ACC112 (cell line): ENCODE measurements around the gene EBF4.
"Not testable (repeated sequence)": the region's sequence is repeated elsewhere in the genome, so short reads cannot be mapped to it uniquely, and the experiment has no call there.

Source experiments
- H2AFZ ChIP-seq: fragments of 200-600 bp; sonication (generic); one replicate; pipeline ENCODE4 v1.6.0; 2017; ENCODE audit warnings: antibody characterized with exemption, low read length; ENCODE audit not compliant: unreplicated experiment
- H3K27ac ChIP-seq: fragments of 200-600 bp; sonication (generic); 2 replicates; pipeline ENCODE4 v1.5.1; 2014; ENCODE audit warnings: low read depth, mild to moderate bottlenecking, antibody characterized with exemption, low read length, moderate library complexity
- H3K27me3 ChIP-seq: fragments of 200-600 bp; sonication (generic); 2 replicates; pipeline ENCODE4 v1.6.1; 2014; ENCODE audit warnings: mild to moderate bottlenecking, antibody characterized with exemption, low read length, moderate library complexity, mixed read lengths; ENCODE audit not compliant: insufficient read depth
- H3K36me3 ChIP-seq: fragments of 200-600 bp; sonication (generic); 2 replicates; pipeline ENCODE4 v1.6.1; 2016; ENCODE audit warnings: mild to moderate bottlenecking, antibody characterized with exemption, low read length, moderate library complexity, mixed read lengths; ENCODE audit not compliant: insufficient read depth
- H3K4me1 ChIP-seq: fragments of 200-600 bp; sonication (generic); one replicate; pipeline ENCODE4 v1.6.1; 2016; ENCODE audit warnings: low read length, mixed read lengths; ENCODE audit not compliant: insufficient read depth, unreplicated experiment, control insufficient read depth
- H3K4me3 ChIP-seq: fragments of 200-600 bp; sonication (generic); 2 replicates; pipeline ENCODE4 v1.5.1; 2014; ENCODE audit warnings: mild to moderate bottlenecking, low read depth, low read length
- H3K79me2 ChIP-seq: fragments of 200-600 bp; sonication (generic); one replicate; pipeline ENCODE4 v1.6.0; 2016; ENCODE audit warnings: low read length; ENCODE audit not compliant: control insufficient read depth, unreplicated experiment, insufficient read depth

Gene EBF4

GRCh38 chr20:2760297-2760951 lies 67.8 kb downstream of the EBF4 start:
- H3K4me3 ChIP-seq = no peak overlapping the region
- H3K79me2 ChIP-seq = no peaks in the 10 kb centered on the region
- no peak overlapping the region for H2AFZ ChIP-seq
- no peaks in the 10 kb centered on the region for H3K36me3 ChIP-seq
- H3K4me1 ChIP-seq = no peaks in the 10 kb centered on the region
- H3K27me3 ChIP-seq = peaks cover 26% of the 10 kb centered on the region
- H3K27ac ChIP-seq = no peak overlapping the region

DNA sequence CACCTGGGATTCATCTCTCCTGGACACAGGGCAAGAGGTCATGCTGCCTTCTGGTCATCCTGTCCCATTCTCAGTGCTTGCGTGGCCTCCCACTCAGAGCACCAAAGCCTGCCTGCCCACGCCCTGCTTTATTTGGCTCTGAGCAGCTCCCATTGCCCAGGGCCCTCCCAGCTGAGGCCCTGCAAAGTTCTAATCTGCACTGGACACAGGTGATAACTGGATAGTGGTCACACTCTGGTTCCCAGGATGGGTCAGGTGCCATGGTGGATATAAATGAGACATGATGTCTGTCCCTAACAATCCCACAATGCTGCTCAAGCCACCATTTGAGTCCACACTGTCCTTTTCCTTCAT lies 68.3 kb downstream of the EBF4 start:
- no peak overlapping the region for H3K4me3 ChIP-seq
- no peak overlapping the region for H2AFZ ChIP-seq
- peaks cover 23% of the 10 kb centered on the region for H3K27me3 ChIP-seq
- no peaks in the 10 kb centered on the region for H3K79me2 ChIP-seq
- no peaks in the 10 kb centered on the region for H3K4me1 ChIP-seq
- H3K36me3 ChIP-seq = no peaks in the 10 kb centered on the region
- no peak overlapping the region for H3K27ac ChIP-seq

- Histone ChIP-seq H3K27ac (no peak overlapping the region), H3K36me3 (no peaks in the 10 kb centered on the region), H3K4me1 (no peaks in the 10 kb centered on the region), H3K27me3 (peaks cover 26% of the 10 kb centered on the region), H3K79me2 (no peaks in the 10 kb centered on the region), H2AFZ (no peak overlapping the region), H3K4me3 (no peak overlapping the region)
Observed at GRCh38 chr20:2761885-2762284, 69.3 kb downstream of the EBF4 start.

- Histone ChIP-seq H3K36me3 (no peaks in the 10 kb centered on the region), H2AFZ (no peak overlapping the region), H3K27ac (no peak overlapping the region), H3K27me3 (peaks cover 26% of the 10 kb centered on the region), H3K4me1 (no peaks in the 10 kb centered on the region), H3K4me3 (no peak overlapping the region), H3K79me2 (no peaks in the 10 kb centered on the region)
Observed at GRCh38 chr20:2762578-2763131, 70.1 kb downstream of the EBF4 start.

GRCh38 chr20:2763186-2763585 lies 70.6 kb downstream of the EBF4 start:
- H2AFZ ChIP-seq = no peak overlapping the region
- no peak overlapping the region for H3K4me3 ChIP-seq
- H3K79me2 ChIP-seq = no peaks in the 10 kb centered on the region
- H3K36me3 ChIP-seq = no peaks in the 10 kb centered on the region
- peaks cover 26% of the 10 kb centered on the region for H3K27me3 ChIP-seq
- peaks cover 3% of the 10 kb centered on the region for H3K4me1 ChIP-seq
- H3K27ac ChIP-seq = no peak overlapping the region

GRCh38 chr20:2767768-2768631 lies 75.4 kb downstream of the EBF4 start:
- Histone ChIP-seq H3K36me3 (no peaks in the 10 kb centered on the region), H3K79me2 (no peaks in the 10 kb centered on the region), H3K4me3 (no peak overlapping the region), H2AFZ (no peak overlapping the region), H3K27me3 (peaks cover 28% of the 10 kb centered on the region), H3K4me1 (peaks cover 9% of the 10 kb centered on the region), H3K27ac (no peak overlapping the region)

- Histone ChIP-seq H3K4me1 (peaks cover 9% of the 10 kb centered on the region), H3K79me2 (no peaks in the 10 kb centered on the region), H3K36me3 (no peaks in the 10 kb centered on the region), H2AFZ (no peak overlapping the region), H3K27ac (no peak overlapping the region), H3K4me3 (no peak overlapping the region), H3K27me3 (peaks cover 22% of the 10 kb centered on the region)
Observed at GRCh38 chr20:2768632-2769015, 76.0 kb downstream of the EBF4 start.

GRCh38 chr20:2770091-2770490 lies 77.5 kb downstream of the EBF4 start:
- H3K27ac ChIP-seq, H3K4me3 ChIP-seq, H3K36me3 ChIP-seq, H3K4me1 ChIP-seq, H2AFZ ChIP-seq, H3K79me2 ChIP-seq: not testable (repeated sequence)
- peaks cover 15% of the 10 kb centered on the region for H3K27me3 ChIP-seq

DNA sequence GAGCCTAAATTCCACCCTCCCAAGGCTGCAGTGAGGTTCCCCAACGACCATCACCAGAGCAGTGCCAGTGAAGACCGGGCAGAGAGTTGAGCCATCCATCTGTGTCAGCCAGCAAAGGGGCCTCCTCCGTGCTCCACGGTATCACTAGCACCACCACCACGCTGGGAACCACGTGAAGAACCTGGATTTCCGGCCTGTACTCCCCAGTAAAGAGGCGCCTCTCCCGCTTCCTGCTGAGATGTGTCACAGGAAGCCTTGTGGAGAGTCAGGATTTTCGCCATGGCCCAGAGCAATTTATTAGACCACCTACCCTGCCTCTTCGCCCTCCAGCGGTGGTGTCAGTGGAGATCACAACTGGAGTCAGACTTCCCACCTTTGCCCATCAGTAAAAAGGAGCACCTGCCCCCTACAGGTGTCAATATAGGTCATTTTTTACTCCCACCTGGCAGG lies 79.1 kb downstream of the EBF4 start:
- Histone ChIP-seq H3K79me2 (no peaks in the 10 kb centered on the region), H2AFZ (no peak overlapping the region), H3K36me3 (no peaks in the 10 kb centered on the region), H3K4me3 (no peak overlapping the region), H3K4me1 (peaks cover 9% of the 10 kb centered on the region), H3K27ac (no peak overlapping the region), H3K27me3 (peaks cover 25% of the 10 kb centered on the region)

GRCh38 chr20:2773812-2774211 lies 81.2 kb downstream of the EBF4 start:
- H3K79me2 ChIP-seq = no peaks in the 10 kb centered on the region
- no peaks in the 10 kb centered on the region for H3K36me3 ChIP-seq
- no peaks in the 10 kb centered on the region for H3K4me1 ChIP-seq
- H2AFZ ChIP-seq = no peak overlapping the region
- no peak overlapping the region for H3K4me3 ChIP-seq
- peaks cover 34% of the 10 kb centered on the region for H3K27me3 ChIP-seq
- H3K27ac ChIP-seq = no peak overlapping the region

DNA sequence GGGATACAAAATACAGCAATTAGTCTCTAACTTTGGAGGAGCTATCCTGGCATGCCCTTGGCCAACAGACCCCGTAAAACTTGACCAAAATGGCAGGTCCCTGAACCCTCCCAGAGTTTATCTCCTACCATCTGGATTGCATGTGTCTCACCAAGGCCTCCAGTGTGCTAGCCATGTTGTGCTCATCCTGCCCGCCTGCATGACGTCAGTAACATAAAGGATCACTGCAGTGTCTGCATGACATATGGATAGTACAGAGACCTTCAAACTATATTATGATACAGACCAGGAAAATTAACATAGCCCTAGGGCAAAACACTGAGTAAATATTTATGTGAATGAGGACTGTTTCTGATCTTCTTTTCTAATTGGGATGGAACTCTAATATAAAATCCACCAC lies 82.6 kb downstream of the EBF4 start:
- Histone ChIP-seq H3K27ac (no peak overlapping the region), H2AFZ (no peak overlapping the region), H3K4me3 (no peak overlapping the region), H3K4me1 (no peaks in the 10 kb centered on the region), H3K36me3 (no peaks in the 10 kb centered on the region), H3K27me3 (peaks cover 32% of the 10 kb centered on the region), H3K79me2 (no peaks in the 10 kb centered on the region)
